ENCODE measurements around the gene SCAMP2. TPM values are rescaled to one million over a fixed set of nuclear protein-coding genes. Genes with fewer than 3 reads are reported as not detected.
A peak's percentile ranks its signal among the peaks of the same experiment; 100 is the strongest.

The SCAMP2 gene
- total RNA-seq, 1 donor from 2014 or later: 35.6 TPM

DNA sequence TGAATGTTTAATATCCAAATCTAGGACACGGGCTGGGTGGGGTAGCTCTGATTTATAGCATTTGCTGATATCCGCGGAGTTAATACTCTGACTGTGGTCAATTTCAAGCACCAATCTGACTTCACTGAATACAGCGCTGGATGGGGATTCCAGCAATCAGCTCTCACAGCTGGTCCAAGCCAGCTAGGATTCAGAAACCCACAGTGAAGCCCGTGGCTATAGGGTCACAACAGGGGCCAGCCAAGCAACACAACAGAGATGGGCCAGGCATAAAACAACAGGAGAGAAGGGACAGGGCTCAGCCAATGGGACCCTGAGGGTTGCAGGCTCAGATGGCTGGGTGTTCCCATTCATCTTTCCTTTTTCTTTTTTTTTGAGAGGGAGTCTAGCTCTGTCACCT is 65.9 kb downstream of the SCAMP2 start:
- TF ChIP-seq, protein P1, sequence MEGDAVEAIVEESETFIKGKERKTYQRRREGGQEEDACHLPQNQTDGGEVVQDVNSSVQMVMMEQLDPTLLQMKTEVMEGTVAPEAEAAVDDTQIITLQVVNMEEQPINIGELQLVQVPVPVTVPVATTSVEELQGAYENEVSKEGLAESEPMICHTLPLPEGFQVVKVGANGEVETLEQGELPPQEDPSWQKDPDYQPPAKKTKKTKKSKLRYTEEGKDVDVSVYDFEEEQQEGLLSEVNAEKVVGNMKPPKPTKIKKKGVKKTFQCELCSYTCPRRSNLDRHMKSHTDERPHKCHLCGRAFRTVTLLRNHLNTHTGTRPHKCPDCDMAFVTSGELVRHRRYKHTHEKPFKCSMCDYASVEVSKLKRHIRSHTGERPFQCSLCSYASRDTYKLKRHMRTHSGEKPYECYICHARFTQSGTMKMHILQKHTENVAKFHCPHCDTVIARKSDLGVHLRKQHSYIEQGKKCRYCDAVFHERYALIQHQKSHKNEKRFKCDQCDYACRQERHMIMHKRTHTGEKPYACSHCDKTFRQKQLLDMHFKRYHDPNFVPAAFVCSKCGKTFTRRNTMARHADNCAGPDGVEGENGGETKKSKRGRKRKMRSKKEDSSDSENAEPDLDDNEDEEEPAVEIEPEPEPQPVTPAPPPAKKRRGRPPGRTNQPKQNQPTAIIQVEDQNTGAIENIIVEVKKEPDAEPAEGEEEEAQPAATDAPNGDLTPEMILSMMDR (IDR thresholded peaks at IDR 0.05; ENCODE audit: partially characterized antibody, unreplicated experiment): no peak
- peaks cover 10% of the 10 kb centered on the region for H3K9me3 Mint-ChIP-seq (ENCODE audit: unreplicated experiment)
- no peak for DNase-seq
- no peaks in the 10 kb centered on the region for H3K4me1 Mint-ChIP-seq (ENCODE audit: low read depth, unreplicated experiment)
- H3K4me3 Mint-ChIP-seq (ENCODE audit: unreplicated experiment): no peak overlapping the region
- peaks cover 6% of the 10 kb centered on the region for H3K36me3 Mint-ChIP-seq (ENCODE audit: unreplicated experiment)
- H3K27ac Mint-ChIP-seq (ENCODE audit: unreplicated experiment): no peak overlapping the region
- H3K27me3 Mint-ChIP-seq (ENCODE audit: unreplicated experiment): peaks cover 9% of the 10 kb centered on the region

DNA sequence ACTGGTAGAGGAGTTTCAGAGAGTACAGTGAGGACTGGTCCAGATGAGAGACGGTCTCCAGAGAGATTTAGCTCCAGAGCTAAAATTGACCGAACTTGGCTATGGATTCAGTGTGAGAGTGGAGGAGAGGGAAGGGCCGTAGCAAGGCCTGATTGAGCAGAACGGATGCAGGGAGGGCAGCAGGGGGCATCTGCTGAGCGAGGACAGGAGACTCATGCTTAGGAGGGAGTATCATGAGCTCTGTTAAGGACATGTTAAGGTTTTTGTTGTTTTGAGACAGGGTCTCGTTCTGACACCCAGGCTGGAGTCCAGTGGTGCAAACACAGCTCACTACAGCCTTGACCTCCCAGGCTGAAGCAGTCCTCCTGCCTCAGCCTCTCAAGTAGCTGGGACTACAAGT is 68.2 kb downstream of the SCAMP2 start:
- Mint-ChIP-seq H3K9me3 (ENCODE audit: unreplicated experiment) (peaks cover 10% of the 10 kb centered on the region), H3K27ac (ENCODE audit: unreplicated experiment) (peak overlapping the region; percentile 14), H3K4me1 (ENCODE audit: low read depth, unreplicated experiment) (no peaks in the 10 kb centered on the region), H3K36me3 (ENCODE audit: unreplicated experiment) (peaks cover 6% of the 10 kb centered on the region), H3K27me3 (ENCODE audit: unreplicated experiment) (peaks cover 9% of the 10 kb centered on the region), H3K4me3 (ENCODE audit: unreplicated experiment) (no peak overlapping the region)
- TF ChIP-seq, protein P1 (IDR thresholded peaks at IDR 0.05; ENCODE audit: partially characterized antibody, unreplicated experiment): no peak
- no peak for DNase-seq

DNA sequence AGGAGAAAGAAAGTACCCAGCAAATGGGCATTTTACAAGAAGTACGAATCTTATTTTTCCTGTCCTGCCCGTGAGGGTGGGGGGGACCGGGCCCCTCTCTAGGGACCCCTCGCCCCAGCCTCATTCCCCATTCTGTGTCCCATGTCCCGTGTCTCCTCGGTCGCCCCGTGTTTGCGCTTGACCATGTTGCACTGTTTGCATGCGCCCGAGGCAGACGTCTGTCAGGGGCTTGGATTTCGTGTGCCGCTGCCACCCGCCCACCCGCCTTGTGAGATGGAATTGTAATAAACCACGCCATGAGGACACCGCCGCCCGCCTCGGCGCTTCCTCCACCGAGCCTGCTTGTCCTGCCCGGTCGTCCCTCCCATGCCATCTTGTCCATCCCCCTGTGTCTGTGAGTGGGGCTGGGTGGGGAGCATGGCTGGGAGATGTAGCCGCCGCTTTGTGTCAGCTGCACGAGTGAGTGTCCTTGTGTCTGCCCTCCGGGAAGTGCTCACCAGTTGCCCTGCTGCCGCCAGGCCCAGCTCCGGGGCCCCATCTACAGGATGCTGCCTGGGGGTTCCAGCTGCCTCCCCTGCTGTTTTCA is 70.2 kb downstream of the SCAMP2 start:
- H3K27me3 Mint-ChIP-seq (ENCODE audit: unreplicated experiment): peaks cover 6% of the 10 kb centered on the region
- TF ChIP-seq, protein P1 (IDR thresholded peaks at IDR 0.05; ENCODE audit: partially characterized antibody, unreplicated experiment): no peak
- no peaks in the 10 kb centered on the region for H3K4me1 Mint-ChIP-seq (ENCODE audit: low read depth, unreplicated experiment)
- H3K36me3 Mint-ChIP-seq (ENCODE audit: unreplicated experiment): peaks cover 6% of the 10 kb centered on the region
- no peak overlapping the region for H3K4me3 Mint-ChIP-seq (ENCODE audit: unreplicated experiment)
- H3K27ac Mint-ChIP-seq (ENCODE audit: unreplicated experiment): no peak overlapping the region
- H3K9me3 Mint-ChIP-seq (ENCODE audit: unreplicated experiment): peaks cover 6% of the 10 kb centered on the region
- DNase-seq: no peak

DNA sequence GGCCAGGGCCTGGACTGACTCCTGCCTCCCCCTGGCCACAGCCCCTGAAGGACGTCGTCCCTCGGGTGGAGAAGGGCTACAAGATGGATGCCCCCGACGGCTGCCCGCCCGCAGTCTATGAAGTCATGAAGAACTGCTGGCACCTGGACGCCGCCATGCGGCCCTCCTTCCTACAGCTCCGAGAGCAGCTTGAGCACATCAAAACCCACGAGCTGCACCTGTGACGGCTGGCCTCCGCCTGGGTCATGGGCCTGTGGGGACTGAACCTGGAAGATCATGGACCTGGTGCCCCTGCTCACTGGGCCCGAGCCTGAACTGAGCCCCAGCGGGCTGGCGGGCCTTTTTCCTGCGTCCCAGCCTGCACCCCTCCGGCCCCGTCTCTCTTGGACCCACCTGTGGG is 70.9 kb downstream of the SCAMP2 start:
- Mint-ChIP-seq H3K4me3 (ENCODE audit: unreplicated experiment) (no peak overlapping the region), H3K36me3 (ENCODE audit: unreplicated experiment) (peaks cover 6% of the 10 kb centered on the region), H3K9me3 (ENCODE audit: unreplicated experiment) (peaks cover 4% of the 10 kb centered on the region), H3K4me1 (ENCODE audit: low read depth, unreplicated experiment) (no peaks in the 10 kb centered on the region), H3K27me3 (ENCODE audit: unreplicated experiment) (peaks cover 6% of the 10 kb centered on the region), H3K27ac (ENCODE audit: unreplicated experiment) (no peak overlapping the region)
- TF ChIP-seq, protein P1 (IDR thresholded peaks at IDR 0.05; ENCODE audit: partially characterized antibody, unreplicated experiment): no peak
- DNase-seq: no peak

DNA sequence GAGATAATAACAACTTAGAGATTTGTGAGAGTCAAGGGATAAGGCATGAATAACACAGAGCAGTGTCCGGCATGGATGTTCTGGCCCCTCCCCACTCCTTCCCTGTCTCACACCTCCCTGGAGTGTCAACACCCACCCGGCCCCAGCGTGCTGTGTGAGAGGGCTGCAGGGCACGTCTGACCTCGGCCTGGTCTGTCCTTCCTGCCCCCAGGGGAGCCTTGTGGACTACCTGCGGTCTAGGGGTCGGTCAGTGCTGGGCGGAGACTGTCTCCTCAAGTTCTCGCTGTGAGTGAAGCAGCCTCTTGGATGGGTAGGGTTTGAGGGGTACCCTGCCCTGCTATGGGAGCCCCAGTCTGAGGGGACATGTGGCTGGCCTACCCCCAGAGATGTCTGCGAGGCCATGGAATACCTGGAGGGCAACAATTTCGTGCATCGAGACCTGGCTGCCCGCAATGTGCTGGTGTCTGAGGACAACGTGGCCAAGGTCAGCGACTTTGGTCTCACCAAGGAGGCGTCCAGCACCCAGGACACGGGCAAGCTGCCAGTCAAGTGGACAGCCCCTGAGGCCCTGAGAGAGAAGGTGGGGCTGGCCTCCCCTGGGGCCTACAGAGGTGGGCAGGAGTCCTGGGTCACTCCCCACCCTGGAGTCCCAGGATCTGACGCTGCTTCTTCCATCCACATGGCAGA is 71.7 kb downstream of the SCAMP2 start:
- H3K9me3 Mint-ChIP-seq (ENCODE audit: unreplicated experiment): peaks cover 4% of the 10 kb centered on the region
- no peak overlapping the region for H3K4me3 Mint-ChIP-seq (ENCODE audit: unreplicated experiment)
- no peak for DNase-seq
- TF ChIP-seq, protein P1 (IDR thresholded peaks at IDR 0.05; ENCODE audit: partially characterized antibody, unreplicated experiment): no peak
- H3K27ac Mint-ChIP-seq (ENCODE audit: unreplicated experiment): no peak overlapping the region
- H3K27me3 Mint-ChIP-seq (ENCODE audit: unreplicated experiment): peaks cover 6% of the 10 kb centered on the region
- peaks cover 6% of the 10 kb centered on the region for H3K36me3 Mint-ChIP-seq (ENCODE audit: unreplicated experiment)
- no peaks in the 10 kb centered on the region for H3K4me1 Mint-ChIP-seq (ENCODE audit: low read depth, unreplicated experiment)

All from glutamatergic neuron (in vitro differentiated cells).